Stimulated activated naive CD4-positive, alpha-beta T cell treated with Interleukin-2 at 50 U/mL for 16 hours (primary cell): ENCODE results near the gene EXOC3L2.
A peak's percentile ranks its signal among the peaks of the same experiment; 100 is the strongest.
"Not testable (repeated sequence)": the region's sequence is repeated elsewhere in the genome, so short reads cannot be mapped to it uniquely, and the experiment has no call there.

Experiments
- DNase-seq: peaks from one replicate; lab custom pipeline; 2025; lab: John Stamatoyannopoulos, UW

The EXOC3L2 gene

DNA sequence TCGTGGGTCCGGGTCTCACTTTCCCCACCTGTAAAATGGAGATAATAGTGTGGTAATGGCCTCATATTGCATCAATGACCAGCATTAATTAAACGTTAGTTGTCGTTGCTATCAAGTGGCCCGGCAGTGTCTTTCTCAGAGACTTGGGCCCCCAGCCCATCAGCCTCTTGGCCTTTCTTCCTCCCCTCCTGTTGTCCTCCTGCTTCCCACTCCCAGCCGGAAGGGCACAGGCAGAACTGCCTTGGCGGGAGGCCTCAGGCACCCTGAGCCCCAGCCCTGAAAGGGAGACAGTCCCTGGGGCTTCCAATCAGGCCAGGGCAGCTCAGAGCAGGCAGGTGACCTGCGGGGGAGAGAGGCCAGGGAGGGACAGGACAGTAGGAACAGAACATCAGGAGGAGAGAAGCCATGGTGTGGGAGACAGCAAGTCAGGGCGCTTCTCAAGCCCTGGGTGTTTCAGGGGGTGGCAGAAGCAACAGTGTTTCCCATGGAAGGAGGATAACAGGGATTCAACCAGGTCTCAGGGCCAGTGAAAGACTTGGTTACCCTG, 10.5 kb upstream of the EXOC3L2 start:
- no peak for DNase-seq

DNA sequence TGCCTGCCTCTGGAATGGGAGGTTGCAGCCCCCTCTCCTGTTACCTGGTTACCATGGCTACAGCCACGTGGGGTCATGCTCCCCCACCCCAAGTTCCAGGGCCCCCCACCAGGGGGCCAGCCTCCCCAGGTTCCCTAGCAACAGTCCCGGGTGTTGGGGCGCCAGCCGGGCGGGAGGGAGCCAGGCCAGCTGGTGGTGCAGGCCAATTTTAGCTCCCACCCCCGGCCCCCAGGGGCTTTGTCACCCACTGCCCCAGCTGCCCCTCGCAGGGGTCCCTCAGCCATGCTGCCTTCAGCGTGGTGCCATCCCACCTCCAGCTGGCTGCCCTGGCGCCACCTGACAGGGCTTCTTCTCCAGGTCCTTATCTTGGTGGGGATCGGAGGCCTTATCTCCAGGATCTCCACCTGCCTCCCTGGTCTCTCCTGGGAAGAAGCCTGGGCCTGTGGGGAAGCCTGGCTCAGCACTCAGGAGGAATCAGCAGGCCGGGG, 8.9 kb upstream of the EXOC3L2 start:
- no peak for DNase-seq

DNA sequence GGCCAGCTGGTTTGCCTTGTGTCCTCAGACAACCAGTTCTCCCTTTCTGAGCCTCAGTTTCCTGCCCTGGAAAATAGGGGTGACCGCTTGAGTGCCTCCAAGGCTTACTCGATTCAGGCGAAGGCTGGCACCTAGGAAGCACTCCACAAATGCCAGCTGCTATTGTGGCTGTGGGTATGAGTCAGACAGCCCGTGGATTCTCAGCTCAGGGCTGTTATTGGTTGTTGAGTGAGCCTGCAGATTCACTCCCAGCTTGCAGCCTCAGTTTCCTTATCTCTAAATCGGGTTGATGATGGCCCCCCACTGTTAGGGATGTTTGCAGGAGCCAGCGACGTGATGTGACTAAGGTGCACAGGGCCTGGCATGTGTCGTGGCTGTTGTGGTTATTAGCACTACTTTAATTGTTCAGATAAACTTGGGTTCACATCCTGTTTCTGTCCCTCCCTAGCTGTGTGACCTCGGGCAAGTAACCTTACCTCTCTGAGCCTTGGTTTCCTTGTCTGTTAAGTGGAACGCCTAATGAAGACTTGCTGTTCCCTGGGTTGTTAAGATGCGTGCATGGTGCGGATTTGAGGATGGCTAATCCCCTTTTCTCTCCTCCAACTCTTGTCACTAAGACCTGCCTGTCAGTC, 8.3 kb upstream of the EXOC3L2 start:
- peak; percentile 17 for DNase-seq

DNA sequence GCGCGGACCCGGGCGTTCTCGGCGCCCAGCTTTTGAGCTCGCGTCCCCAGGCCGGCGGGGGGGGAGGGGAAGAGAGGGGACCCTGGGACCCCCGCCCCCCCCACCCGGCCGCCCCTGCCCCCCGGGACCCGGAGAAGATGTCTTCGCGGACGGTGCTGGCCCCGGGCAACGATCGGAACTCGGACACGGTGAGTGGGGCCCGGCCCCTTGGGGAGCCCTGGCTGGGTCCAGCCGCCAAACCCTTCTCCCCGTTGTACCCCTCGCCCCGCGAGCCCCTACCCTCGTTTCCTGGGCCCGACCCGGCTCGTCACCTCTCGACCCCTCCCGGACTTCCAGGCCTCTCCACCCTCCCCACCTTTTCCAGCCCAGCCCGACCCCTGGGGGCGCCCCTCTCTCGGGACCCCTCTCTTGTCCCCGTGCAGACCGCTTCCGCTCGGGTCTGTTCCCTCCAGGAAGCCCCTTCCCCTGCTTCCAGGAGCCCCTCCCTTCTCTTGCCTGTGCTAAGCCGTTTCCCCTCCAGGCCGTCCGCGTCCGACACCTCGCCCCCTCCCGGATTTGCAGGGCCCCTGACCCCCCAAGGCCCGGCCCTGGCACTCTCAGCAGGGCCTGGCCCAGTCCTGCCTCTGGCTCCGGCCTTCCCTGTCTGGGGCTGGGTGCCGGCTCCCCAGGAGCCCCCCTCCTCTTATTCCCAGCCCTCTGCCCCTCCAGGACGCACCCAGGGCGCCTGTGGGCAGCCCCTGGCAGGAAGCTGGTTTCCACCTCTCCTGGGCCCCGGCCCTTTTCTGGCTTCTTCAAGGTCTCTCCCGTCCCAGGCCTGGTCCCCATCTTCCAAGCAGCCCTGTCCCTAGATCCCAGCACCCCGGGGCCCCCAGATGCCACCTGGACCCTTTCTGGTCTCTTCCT, 6.5 kb upstream of the EXOC3L2 start:
- no peak for DNase-seq

DNA sequence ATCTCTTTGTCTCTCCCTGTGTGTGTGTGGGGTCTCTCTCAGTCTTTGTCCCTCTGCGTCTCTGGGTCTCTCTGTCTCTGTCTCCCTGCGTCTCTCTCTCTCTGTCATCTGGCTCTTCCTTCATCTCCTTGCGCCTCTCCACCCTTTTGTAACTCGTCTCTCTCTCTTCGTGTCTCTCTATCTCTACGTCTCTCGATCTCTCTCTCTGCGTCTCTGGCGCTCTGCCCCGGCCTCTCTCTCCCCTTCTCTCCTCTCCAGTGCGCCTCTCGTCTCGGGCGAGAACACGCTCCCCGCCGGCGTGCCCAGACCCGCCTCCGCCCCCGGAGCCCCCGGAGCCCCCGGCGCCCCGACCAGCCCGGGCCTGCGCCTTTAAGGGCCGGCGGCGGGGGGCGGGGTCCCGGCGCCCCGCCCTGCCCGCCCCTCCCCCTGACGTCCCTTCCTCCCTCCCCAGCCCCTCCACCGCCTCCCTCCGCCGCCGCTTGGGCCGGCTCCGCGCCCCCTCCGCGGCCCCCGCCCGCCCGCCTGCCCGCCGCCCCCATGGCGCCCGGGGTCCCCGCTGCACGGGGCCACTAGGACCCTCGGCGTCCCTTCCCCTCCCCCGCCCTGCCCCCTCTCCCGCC, 5.7 kb upstream of the EXOC3L2 start, which contains the start of gene MARK4:
TSS of gene MARK4 (plus strand) at position 440 of the 620 bp plus-strand sequence. CDS start 318 bp downstream, outside the sequence.
- DNase-seq: peak; percentile 52

DNA sequence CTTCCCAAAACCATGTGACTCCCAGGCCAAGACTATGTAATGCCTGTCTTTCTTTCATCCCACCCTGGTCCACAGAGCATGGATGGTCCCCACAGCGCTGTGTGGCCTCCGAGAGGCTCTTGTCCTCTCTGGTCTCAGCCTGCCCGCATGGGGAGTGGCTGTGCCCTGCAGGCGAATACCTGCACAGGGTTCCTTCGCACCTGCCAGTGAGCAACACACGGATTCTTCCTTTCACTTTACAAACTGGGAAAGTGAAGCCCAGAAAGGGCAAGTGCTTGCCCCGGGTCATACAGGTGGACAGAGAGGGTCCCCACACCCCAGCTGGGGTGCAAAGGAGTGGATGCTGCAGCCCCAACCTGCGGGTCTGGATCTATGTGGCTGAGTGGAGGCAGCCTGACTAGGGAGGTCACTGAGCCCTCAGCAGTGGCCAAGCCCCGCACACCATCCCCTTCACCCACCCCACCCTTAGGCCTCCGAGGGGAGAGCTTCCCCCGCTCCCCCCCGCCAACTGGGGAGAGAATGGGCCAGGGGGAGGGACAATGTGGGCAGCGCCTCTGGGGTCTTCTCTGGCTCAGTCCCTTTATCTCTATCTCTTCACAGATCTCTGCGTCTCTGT, 5.1 kb upstream of the EXOC3L2 start:
- no peak for DNase-seq

DNA sequence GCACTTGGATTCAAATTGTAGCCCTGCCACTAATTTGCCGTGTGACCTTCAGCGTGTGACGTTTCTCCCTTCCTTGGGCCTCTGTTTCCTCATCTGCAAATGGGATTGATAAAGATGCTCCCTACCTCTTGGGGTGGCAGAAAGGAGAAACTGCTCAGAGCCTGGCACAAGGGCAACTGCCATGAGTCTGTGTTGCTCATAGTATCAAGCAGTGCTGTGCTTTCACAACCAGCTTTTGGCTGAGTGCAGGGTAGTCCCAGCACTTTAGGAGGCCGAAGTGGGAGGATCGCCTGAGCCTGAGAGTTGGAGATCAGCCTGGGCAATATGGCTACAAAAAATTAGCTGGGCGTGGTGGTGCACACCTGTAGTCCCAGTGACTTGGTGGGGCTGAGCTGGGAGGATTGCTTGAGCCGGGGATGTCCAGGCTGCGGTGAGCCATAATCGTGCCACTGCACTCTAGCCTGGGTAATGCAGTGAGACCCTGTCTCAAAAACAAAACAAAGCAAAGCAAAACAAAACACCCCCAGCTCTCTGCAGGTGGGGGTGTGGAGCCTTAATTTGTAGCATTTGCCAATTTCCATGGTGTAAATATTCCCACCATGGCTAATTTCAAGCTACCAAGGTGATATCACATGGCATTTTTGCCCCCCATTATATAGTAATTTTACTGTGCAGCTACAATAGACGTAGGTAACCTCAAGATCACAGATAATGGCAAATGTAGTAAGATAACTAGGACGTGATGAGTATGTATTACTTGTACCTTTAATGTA, 4.2 kb upstream of the EXOC3L2 start:
- DNase-seq: no peak

DNA sequence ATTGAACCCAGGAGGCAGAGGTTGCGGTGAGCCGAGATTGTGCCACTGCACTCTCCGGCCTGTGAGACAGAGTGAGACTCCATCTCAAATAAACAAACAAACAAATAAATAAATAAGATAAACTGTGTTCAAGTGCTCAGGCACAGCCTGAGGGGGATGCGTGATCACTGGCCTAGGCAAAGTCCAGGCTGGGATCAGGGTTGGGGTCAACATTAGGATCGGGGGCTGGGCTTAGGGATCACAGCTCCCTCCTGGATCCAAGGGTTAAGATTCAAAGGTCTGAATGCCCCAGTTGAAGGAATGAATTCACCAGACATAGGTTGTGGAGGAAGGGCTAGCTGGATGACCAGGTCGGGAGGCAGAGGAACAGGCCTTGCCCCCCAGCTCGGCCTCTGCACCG, 1.9 kb upstream of the EXOC3L2 start:
- no peak for DNase-seq

DNA sequence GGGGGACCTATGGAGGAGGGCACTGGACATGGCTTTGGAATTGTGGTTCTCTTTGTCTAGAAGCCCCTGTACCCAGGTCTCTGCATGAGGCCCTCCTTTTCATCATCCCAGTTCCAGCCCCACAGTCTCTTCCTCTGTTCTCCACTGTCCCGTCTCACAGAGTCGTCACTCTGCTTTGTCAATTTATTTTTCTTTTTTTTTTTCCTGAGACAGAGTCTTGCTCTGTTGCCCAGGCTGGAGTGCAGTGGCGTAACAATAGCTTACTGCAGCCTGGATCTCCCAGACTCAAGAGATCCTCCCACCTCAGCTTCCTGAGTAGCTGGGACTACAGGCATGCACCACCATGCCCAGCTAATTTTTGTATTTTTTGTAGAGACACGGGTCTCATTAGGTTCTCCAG, 619 bp upstream of the EXOC3L2 start:
- no peak for DNase-seq

DNA sequence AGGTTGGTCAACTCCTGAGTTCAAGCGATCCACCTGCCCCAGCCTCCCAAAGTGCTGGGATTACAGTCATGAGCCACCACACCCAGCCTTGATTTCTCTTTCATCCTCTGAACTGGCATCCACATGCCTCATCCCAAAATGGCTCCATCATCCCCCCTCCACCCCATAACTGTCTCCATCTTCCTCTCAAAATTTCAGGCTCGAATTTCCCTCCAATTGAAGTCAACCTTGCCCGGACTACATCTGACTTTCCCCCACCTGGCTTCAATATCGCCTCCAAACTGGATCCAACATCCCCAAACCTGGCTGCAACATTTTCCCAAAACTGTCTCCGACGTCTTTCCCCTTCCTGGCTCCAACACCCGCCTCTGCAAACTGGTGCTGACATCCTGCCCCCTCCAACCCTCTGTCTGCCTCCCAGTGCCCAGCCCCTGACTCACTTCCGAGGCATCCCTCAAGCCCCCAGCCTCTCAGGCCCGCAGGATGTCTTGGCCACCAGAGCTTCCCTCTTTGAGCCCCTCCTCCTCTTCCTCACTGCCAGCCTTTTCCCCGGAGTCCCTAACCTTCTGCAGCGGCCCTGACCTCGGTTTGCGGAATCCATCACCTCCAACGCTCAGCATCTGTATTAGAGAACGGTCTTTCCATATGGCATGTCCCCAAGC, 943 bp downstream of the EXOC3L2 start:
- no peak for DNase-seq

DNA sequence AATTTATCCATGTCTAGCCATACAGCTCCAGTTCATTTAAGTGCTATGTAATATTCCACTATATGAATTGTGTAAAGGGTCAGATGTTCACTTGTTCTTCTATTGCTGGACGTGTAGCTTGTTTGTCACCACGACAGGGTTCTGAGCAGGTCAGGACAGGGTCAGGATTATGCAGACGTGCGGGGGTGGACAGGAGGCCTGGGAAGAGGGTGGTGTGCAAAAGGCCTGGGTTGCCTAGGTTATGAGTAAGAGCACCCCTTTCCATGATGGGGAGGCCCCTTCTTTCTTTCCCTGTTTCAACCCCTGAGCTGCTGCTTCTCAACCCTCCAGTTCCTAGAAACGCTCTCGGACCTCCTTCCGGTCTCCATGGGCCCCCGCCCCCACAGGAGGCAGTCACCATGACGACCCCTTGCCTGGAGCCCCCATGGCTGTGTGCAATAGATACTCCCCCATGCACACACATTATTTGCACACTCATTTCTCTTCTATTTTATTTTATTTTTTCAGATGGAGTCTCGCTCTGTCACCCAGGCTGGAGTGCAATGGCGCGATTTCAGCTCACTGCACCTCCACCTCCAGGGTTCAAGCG, 2.0 kb downstream of the EXOC3L2 start:
- no peak for DNase-seq

DNA sequence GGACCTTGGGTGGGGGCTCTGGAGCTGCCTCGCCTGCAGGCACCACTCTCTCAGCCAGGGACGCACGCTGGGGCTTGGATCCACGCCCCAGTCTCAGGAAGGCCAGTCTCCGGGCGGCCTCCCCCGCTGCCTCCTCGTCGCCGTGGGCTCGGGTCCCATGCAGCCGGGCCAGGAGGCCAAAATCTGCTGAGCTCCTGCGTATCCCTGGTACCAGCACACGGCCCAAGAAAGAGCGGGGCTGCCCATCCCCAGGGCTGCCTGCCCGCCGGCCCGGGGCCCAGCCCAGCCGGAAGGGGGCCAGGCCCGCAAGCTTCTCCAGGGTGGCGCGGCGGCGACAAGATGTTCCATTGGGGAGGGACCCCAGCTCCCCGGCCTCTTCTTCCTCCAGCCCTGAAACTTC, 6.7 kb downstream of the EXOC3L2 start:
- DNase-seq: no peak

DNA sequence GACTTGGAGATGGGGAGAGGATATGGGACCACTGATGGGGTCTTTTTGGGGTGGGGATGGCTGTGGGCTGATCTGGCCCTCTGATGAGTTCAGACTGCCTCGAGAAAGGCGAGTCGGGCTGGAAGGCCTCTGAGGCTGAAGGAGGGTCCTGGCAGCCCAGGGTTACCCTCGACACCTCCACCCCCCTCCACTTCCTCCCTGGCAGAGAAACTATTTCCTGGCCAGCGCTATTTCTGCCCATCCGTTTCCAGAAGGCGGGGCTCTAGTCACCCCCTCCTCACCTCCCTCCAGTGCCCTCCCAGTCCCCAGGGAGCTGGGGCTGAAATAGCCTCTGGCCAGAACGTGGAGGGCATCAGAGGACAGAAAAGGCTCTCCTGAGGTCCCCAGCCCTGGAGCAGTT, 9.7 kb downstream of the EXOC3L2 start:
- DNase-seq: no peak

DNA sequence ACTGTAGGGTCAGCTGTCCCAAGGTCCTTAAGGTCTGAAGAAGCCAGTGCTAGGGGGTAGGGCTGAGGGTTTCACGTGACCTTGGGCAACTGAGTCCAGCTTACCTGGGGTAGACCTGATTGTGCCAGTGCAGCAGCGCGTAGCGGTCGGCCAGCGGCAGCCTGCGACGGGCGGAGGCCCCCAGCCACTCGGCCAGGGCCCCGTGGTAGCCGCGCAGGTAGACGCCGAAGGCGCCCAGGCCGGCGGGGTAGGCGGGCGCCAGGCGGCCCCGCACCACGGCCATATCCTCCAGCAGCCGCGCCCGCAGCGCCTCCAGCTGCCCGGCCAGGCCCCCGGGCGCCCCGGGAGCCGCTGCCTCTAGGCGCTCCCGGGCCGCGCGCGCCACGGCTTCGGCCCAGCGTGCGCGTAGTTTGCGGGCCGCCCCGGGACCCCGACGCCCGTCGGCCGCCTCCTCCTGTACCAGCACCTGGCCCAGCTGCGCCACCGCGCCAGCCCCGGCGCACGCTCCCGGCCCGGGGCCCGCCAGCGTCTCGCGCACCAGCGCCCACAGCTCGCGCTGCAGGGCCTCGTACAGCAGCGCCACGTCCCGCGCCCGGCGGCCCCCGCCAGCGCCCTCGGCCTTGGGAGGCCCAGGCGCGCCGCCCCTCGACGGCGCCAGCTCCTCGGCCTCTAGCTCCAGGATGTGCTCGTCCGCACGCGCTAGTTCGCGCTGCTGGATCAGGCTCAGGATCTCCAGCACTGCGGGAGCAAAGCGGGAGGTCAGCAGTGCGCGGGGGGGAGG, 10.9 kb downstream of the EXOC3L2 start:
- no peak for DNase-seq

DNA sequence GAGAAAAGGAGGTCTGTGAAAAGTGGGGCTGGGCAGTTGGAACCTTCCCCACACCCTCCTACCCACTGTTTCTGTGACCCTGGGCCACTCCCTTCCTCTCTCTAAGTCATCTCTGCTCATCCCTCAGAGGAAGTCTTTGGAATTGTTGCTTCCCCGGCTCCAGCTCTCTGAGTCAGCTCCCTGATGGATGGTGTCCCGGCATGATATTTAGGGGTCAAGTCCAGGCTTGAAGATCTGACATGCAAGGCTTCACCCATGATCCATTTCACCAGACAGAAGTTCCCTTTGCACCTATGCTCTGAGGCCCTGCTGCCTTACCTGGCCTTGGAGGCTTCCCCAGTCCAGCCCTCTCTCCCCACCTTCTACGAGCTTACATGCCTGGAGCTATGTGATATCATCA, 13.3 kb downstream of the EXOC3L2 start:
- no peak for DNase-seq

DNA sequence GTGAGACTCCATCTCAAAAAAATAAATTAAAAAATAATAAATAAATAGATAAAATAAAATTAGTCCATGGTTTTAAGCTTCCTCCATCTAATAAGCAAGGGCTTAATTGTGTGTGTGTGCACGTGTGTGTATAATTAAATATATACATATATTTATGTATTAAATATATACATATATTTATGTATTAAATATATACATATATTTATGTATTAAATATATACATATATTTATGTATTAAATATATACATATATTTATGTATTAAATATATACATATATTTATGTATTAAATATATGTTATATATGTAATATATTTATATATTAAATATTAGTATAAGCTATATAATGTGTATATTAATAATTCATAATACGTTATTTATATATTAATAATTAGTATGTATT, 16.2 kb downstream of the EXOC3L2 start:
- not testable (repeated sequence) for DNase-seq

DNA sequence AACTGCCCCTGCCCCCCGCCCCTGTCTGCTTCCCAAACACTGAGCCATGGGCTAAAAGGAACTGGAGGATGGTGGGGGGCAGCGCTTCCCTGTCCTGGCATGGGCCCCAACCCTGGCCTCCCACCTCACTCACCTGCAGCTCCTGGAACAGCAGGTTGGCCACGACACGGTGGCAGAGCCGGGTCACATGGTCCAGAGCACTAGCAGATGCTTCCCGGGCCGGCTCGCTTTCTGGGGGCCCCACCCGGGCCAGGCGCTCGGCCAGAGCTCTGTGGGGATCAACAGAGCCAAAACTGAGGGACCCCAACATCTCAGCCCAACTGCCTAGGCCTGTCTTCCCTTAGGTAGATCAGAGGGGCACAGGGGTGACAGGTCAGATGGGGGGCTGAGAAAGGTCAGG, 20.6 kb downstream of the EXOC3L2 start:
- DNase-seq: no peak

DNA sequence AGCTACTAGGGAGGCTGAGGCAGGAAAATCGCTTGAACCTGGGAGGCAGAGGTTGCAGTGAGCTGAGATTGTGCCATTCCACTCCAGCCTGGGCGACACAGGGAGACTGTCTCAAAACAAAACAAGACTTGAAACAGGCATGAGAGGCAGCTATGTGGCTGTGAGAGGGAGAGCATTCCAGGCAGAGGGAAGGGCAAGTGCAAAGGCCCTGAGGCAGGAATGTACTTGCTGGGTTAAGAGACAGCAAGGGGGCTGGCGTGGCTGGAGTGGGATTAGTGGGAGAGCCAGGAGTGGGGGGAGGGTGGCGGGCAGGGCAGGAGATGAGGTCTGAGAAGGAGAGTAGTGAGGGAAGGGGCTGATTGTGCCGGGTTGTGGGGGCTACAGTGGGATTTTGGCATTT, 21.3 kb downstream of the EXOC3L2 start:
- no peak for DNase-seq

DNA sequence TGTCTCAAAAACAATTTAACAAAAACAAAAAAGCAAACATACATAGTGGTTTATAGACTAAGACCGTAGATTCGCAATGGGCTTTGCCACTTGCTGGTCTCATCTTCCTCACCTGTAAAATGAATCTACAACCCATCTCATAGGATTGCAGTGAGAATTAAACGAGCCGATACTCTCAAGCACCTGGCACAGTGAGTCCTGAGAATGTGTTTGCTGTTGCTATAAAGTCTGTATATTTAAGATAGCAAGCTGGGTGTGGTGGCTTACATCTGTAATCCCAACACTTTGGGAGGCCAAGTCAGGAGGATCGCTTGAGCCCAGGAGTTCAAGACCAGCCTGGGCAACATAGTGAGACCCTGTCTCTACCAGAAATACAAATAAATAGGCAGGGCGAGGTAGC, 22.5 kb downstream of the EXOC3L2 start:
- no peak for DNase-seq
